SIG-M5 treated with dmso at 0.1 percent for 504 hours (cell line): ENCODE measurements around the gene ZMYND8.

Experiments used
- DNase-seq: peaks from one replicate; lab custom pipeline; 2025; ENCODE audit not compliant: unreplicated experiment; lab: John Stamatoyannopoulos, UW

ZMYND8 gene

GRCh38 chr20:47354714-47355488, 1.6 kb downstream of the ZMYND8 start:
- DNase-seq, result peak; percentile 70

- no peak for DNase-seq
These were observed 2.1 kb downstream of the ZMYND8 start for GRCh38 chr20:47354464-47354713.

GRCh38 chr20:47353692-47354463, 2.6 kb downstream of the ZMYND8 start:
- DNase-seq, result no peak

- no peak for DNase-seq
These were observed 3.2 kb downstream of the ZMYND8 start for GRCh38 chr20:47353239-47353691.

GRCh38 chr20:47352332-47353238, 3.9 kb downstream of the ZMYND8 start:
- DNase-seq, result no peak

GRCh38 chr20:47351643-47352331, 4.7 kb downstream of the ZMYND8 start:
- no peak for DNase-seq

GRCh38 chr20:47350691-47351545, 5.6 kb downstream of the ZMYND8 start:
- DNase-seq, result no peak

GRCh38 chr20:47350181-47350550, 6.3 kb downstream of the ZMYND8 start:
- no peak for DNase-seq

GRCh38 chr20:47349365-47350180, 6.9 kb downstream of the ZMYND8 start:
- DNase-seq, result no peak

- no peak for DNase-seq
These were observed 7.9 kb downstream of the ZMYND8 start for GRCh38 chr20:47348539-47349142.

- no peak for DNase-seq
These were observed 8.7 kb downstream of the ZMYND8 start for GRCh38 chr20:47347661-47348435.

GRCh38 chr20:47346172-47346571, 10.3 kb downstream of the ZMYND8 start:
- no peak for DNase-seq

GRCh38 chr20:47345214-47345613, 11.3 kb downstream of the ZMYND8 start:
- no peak for DNase-seq

GRCh38 chr20:47343007-47343472, 13.5 kb downstream of the ZMYND8 start:
- no peak for DNase-seq

- no peak for DNase-seq
These were observed 18.3 kb downstream of the ZMYND8 start for GRCh38 chr20:47338131-47338628.

GRCh38 chr20:47337413-47337812, 19.1 kb downstream of the ZMYND8 start:
- no peak for DNase-seq

- no peak for DNase-seq
These were observed 20.3 kb downstream of the ZMYND8 start for GRCh38 chr20:47336129-47336754.
